ENCODE measurements around the gene CACTIN.
A peak's percentile ranks its signal among the peaks of the same experiment; 100 is the strongest.

Gene CACTIN

GRCh38 chr19:3623716-3624115 is 2.9 kb downstream of the CACTIN start:
- DNase-seq = no peak

- DNase-seq = no peak
These were observed 4.4 kb downstream of the CACTIN start for GRCh38 chr19:3622224-3622623.

- no peak for DNase-seq
These were observed 4.9 kb downstream of the CACTIN start for GRCh38 chr19:3621689-3622088.

- no peak for DNase-seq
These were observed 5.6 kb downstream of the CACTIN start for GRCh38 chr19:3620817-3621547.

GRCh38 chr19:3620145-3620816 is 6.3 kb downstream of the CACTIN start:
- no peak for DNase-seq

- DNase-seq = no peak
These were observed 7.0 kb downstream of the CACTIN start for GRCh38 chr19:3619631-3620012.

GRCh38 chr19:3618811-3619630 is 7.6 kb downstream of the CACTIN start:
- no peak for DNase-seq

GRCh38 chr19:3618144-3618810 is 8.3 kb downstream of the CACTIN start:
- peak; percentile 53 for DNase-seq

- no peak for DNase-seq
These were observed 9.1 kb downstream of the CACTIN start for GRCh38 chr19:3617463-3617862.

- DNase-seq = no peak
These were observed 11.0 kb downstream of the CACTIN start for GRCh38 chr19:3615524-3616135.

- no peak for DNase-seq
These were observed 11.6 kb downstream of the CACTIN start for GRCh38 chr19:3614858-3615505.

- no peak for DNase-seq
These were observed 12.6 kb downstream of the CACTIN start for GRCh38 chr19:3613818-3614661.

GRCh38 chr19:3612901-3613741 is 13.5 kb downstream of the CACTIN start:
- no peak for DNase-seq

- no peak for DNase-seq
These were observed 14.3 kb downstream of the CACTIN start for GRCh38 chr19:3612330-3612729.

- DNase-seq = no peak
These were observed 14.7 kb downstream of the CACTIN start for GRCh38 chr19:3611841-3612240.

GRCh38 chr19:3610745-3611717 is 15.6 kb downstream of the CACTIN start:
- no peak for DNase-seq

- no peak for DNase-seq
These were observed 16.5 kb downstream of the CACTIN start for GRCh38 chr19:3609779-3610719.
